Adrenal gland (tissue), 12 donors: ENCODE data around the gene NUP58. TPM values are rescaled to one million over a fixed set of nuclear protein-coding genes. Genes with fewer than 3 reads are reported as not detected.

Experiments
- DNase-seq, 7 donors: peaks; one replicate each; pipeline ENCODE4 v3.0.0-alpha.2; 2019 to 2020
- H3K27ac ChIP-seq, 5 donors: fragments of 200-600 bp; sonication (generic) in 4 of 5; 1 replicate in 3 of 5; 2 replicates in 2 of 5; pipeline versions ENCODE4 v1.5.1 to v1.8.0; 2016 to 2020; ENCODE audit warnings: mild to moderate bottlenecking in 1 of 5
- H3K27me3 ChIP-seq: fragments of 200-600 bp; 2 replicates; pipeline ENCODE4 v1.8.0; 2021
- H3K36me3 ChIP-seq, 2 donors: fragments of 200-600 bp; replicated peaks in 1 of 2; 1 replicate in 1 of 2; 2 replicates in 1 of 2; pipeline versions ENCODE4 v1.5.1 to v1.8.0; 2018 to 2022
- H3K4me1 ChIP-seq, 2 donors: fragments of 200-600 bp; replicated peaks in 1 of 2; 1 replicate in 1 of 2; 2 replicates in 1 of 2; pipeline versions ENCODE4 v1.5.1 to v1.8.0; 2018 to 2021
- H3K4me3 ChIP-seq, 4 donors: fragments of 200-600 bp; sonication (generic) in 3 of 4; one replicate each; pipeline ENCODE4 v1.5.1; 2016 to 2018
- H3K9me3 ChIP-seq, 3 donors: fragments of 200-600 bp; sonication (generic) in 1 of 3; replicated peaks in 1 of 3; 1 replicate in 2 of 3; 2 replicates in 1 of 3; pipeline versions ENCODE4 v1.5.1 to v1.8.0; 2016 to 2021
- POLR2A ChIP-seq, 2 donors: fragments of 450-650 bp; IDR thresholded peaks; one replicate each; pipeline ENCODE4 v1.6.1; 2017; ENCODE audit warnings: antibody characterized with exemption in 2 of 2, mild to moderate bottlenecking in 2 of 2, moderate library complexity in 1 of 2
- WGBS, 4 donors: extraction: QIAGEN DNeasy Blood & Tissue Kit in 2 of 4; methylation state at CpG; one replicate each; pipeline versions ENCODE4 v1.1.5 to v1.1.7; 2013 to 2017; 5-methylcytosine and 5-hydroxymethylcytosine counted together
- intact Hi-C, 2 donors: fragments of 100-400 bp; cut with DNase I; formaldehyde crosslinking; loops; one replicate each; pipeline versions ENCODE4 v1.14.1 to v1.15.0; 2022 to 2023
- polyA plus RNA-seq, 3 donors: library from polyadenylated mRNA; stranded (reverse); fragments of 200-250 nt in 2 of 3; fragments of 350-450 nt in 1 of 3; fragmentation: Illumina TruSeq in 1 of 3; extraction: RNeasy Lipid Tissue Mini Kit (QIAGEN cat#74804) in 1 of 3; gene quantifications; one replicate each; pipeline ENCODE4 v1.2.3, GENCODE V29; 2013 to 2014
- total RNA-seq, 9 donors: library from RNA; depleted of rRNA in 4 of 9; stranded (reverse); fragments of >200 nt in 4 of 9; fragments of 120-200 nt in 1 of 9; fragmentation: NEBNext Ultra II Directional in 1 of 9; extraction: Animal tissue kit (Norgen Biotek cat#: 25700) in 1 of 9; gene quantifications; one replicate each; pipeline versions ENCODE4 v1.1.0 to v1.2.4, GENCODE V29; 2013 to 2023
- TF ChIP-seq, protein P1 (sequence below), 6 experiments: fragments of 450-650 bp in 4 of 6; fragments of 200-600 bp in 2 of 6; sonication (generic) in 1 of 6; IDR thresholded peaks; 1 replicate in 5 of 6; 2 replicates in 1 of 6; pipeline versions ENCODE4 v1.5.1 to v1.8.0; 2016 to 2021; ENCODE audit warnings: antibody characterized with exemption in 6 of 6, mild to moderate bottlenecking in 2 of 6, moderate library complexity in 1 of 6
- donor health status: healthy with polysubstance abuse.
- donor health status: Bipolar disorder and iron deficiency.
- donor health status: DM: yes; HTN: yes; CAD: no.
- donor health status: DM: no; HTN: no; CAD: no.
- donor health status: DM: no; HTN: no; CAD: no.
- donor health status: DM: yes; HTN: yes; CAD: no.

The NUP58 gene
- total and polyA plus RNA-seq, 12 donors = 11.2 to 59.7 (median 36.3) TPM

DNA sequence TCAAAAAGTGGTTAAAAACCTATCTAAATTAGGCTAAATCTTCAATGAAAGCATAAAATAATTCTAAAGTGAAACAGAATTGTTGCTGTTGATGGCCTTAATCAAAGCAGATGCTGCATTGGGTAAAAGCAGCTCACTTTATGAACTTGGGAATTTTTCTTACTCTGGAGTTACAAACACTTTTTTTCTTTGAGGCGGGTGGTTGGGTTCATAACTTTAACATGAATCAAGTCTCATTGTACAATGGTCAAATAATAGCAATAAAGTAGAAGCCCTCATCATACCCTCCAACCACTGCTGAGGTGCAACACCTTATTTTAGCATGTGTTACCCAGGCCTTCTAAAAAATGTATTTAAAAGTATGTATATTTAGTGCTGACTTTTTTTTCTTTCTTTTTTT lies 29.1 kb downstream of the NUP58 start:
- Histone ChIP-seq H3K9me3 (no peaks in the 10 kb centered on the region), H3K27ac (no peak overlapping the region), H3K27me3 (no peaks in the 10 kb centered on the region), H3K36me3 (peaks cover 0 to 59% of the 10 kb centered on the region in 2 donors), H3K4me1 (peaks cover 0 to under 1% of the 10 kb centered on the region in 2 donors), H3K4me3 (no peak overlapping the region)
- no peak for DNase-seq
- no peak for TF ChIP-seq POLR2A (IDR thresholded peaks at IDR 0.05)
- TF ChIP-seq, protein P1, sequence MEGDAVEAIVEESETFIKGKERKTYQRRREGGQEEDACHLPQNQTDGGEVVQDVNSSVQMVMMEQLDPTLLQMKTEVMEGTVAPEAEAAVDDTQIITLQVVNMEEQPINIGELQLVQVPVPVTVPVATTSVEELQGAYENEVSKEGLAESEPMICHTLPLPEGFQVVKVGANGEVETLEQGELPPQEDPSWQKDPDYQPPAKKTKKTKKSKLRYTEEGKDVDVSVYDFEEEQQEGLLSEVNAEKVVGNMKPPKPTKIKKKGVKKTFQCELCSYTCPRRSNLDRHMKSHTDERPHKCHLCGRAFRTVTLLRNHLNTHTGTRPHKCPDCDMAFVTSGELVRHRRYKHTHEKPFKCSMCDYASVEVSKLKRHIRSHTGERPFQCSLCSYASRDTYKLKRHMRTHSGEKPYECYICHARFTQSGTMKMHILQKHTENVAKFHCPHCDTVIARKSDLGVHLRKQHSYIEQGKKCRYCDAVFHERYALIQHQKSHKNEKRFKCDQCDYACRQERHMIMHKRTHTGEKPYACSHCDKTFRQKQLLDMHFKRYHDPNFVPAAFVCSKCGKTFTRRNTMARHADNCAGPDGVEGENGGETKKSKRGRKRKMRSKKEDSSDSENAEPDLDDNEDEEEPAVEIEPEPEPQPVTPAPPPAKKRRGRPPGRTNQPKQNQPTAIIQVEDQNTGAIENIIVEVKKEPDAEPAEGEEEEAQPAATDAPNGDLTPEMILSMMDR (IDR thresholded peaks at IDR 0.05) = no peak
- intact Hi-C loops = no loop called here
- WGBS, 4 donors = 87 to 100% (median 97%) methylated on average over 1 of the region's 1 CpG

DNA sequence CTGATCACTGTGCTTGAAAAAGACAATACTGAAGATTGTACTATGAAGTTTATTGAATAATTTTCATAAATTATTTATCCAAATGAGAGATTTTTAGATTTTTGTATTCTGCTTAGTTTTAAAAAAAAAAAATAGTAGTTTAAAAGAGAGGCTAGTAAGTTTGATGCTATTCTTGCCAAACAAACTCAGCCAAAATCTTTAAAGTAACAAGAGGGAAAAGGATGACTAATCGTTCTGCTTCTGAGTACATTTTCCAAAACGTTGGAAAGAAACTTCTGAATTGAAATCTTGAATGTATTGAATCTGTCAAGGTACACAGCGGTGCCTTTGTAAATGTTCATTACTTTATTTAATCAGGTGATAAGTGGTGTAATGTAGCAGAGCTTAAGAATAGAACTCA lies 34.4 kb downstream of the NUP58 start:
- no peaks in the 10 kb centered on the region for H3K27me3 ChIP-seq
- 42 to 55% (median 47%) methylated on average over 3 of the region's 3 CpGs for WGBS, 4 donors
- H3K36me3 ChIP-seq = peaks cover 0 to 27% of the 10 kb centered on the region in 2 donors
- no peak for TF ChIP-seq POLR2A (IDR thresholded peaks at IDR 0.05)
- TF ChIP-seq, protein P1 (IDR thresholded peaks at IDR 0.05) = no peak
- no peak overlapping the region for H3K27ac ChIP-seq
- intact Hi-C loops = no loop called here
- peaks cover 0 to 7% of the 10 kb centered on the region in 2 donors for H3K4me1 ChIP-seq
- no peak overlapping the region for H3K4me3 ChIP-seq
- DNase-seq = no peak
- H3K9me3 ChIP-seq = no peaks in the 10 kb centered on the region

DNA sequence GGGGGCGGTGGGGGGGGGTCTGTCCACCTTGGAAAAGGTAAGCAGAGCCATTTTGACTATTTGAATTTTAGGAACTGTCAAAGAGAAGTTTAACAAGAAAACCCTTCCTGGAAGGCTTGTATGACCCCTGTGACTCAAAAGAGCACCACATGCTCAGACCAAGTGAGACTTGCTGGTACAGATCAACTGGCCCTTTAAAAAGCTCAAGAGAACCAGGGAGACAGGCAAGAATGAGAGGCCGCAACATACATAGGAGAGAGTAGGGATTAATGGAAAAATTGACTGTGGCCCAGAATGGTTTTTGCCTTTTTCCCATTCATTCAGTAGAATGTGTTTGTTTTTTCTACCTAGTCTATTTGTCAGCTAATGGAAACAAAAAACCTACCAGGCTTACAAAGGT lies 44.2 kb downstream of the NUP58 start:
- H3K9me3 ChIP-seq = no peaks in the 10 kb centered on the region
- no peak overlapping the region for H3K4me3 ChIP-seq
- no peak overlapping the region for H3K27ac ChIP-seq
- no peaks in the 10 kb centered on the region for H3K36me3 ChIP-seq
- intact Hi-C loops = no loop called here
- DNase-seq = no peak
- H3K27me3 ChIP-seq = no peaks in the 10 kb centered on the region
- 93 to 100% (median 95%) methylated on average over 2 of the region's 2 CpGs for WGBS, 4 donors
- TF ChIP-seq, protein P1 (IDR thresholded peaks at IDR 0.05) = no peak
- TF ChIP-seq POLR2A (IDR thresholded peaks at IDR 0.05) = no peak
- H3K4me1 ChIP-seq = no peaks in the 10 kb centered on the region

DNA sequence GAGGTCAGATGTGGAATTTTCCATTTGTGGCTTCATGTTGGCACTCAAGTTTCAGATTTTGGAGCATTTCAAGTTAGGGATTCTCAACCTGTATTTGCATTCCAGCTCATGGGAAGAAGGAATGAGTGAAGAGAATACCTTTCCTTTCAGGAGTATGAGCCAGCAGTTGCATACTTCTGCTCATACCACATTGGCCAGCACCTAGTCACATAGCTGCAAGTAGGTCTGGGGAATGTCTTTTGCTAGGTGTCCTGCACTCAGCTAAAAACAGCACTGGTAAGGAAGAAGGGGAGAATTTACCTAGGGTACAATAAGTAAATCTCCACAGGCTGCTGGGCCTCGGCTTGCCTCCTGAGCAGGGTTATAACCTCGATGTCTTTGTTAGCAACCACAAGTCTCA lies 45.7 kb downstream of the NUP58 start:
- Histone ChIP-seq H3K9me3 (no peaks in the 10 kb centered on the region), H3K27me3 (no peaks in the 10 kb centered on the region), H3K4me3 (no peak overlapping the region), H3K4me1 (no peaks in the 10 kb centered on the region), H3K36me3 (no peaks in the 10 kb centered on the region), H3K27ac (no peak overlapping the region)
- intact Hi-C loops = no loop called here
- DNase-seq = no peak
- TF ChIP-seq, protein P1 (IDR thresholded peaks at IDR 0.05) = no peak
- TF ChIP-seq POLR2A (IDR thresholded peaks at IDR 0.05) = no peak
- WGBS, 4 donors = 75 to 90% (median 83%) methylated on average over 2 of the region's 2 CpGs
